ENCODE data around the gene SLC9C2. TPM values are rescaled to one million over a fixed set of nuclear protein-coding genes. Genes with fewer than 3 reads are reported as not detected.

SLC9C2 gene
- total and polyA plus RNA-seq, 2 experiments from 2014 or later, result not detected

- H4K20me1 ChIP-seq (ENCODE audit: insufficient read depth), result no peaks in the 10 kb centered on the region
- no peaks in the 10 kb centered on the region for H3K9me2 ChIP-seq (ENCODE audit: insufficient read depth)
- no peaks in the 10 kb centered on the region for H3K79me2 ChIP-seq (ENCODE audit: insufficient read depth)
- DNase-seq, result no peak
- no peak overlapping the region for H3K27ac ChIP-seq
- H3K9ac ChIP-seq, result no peak overlapping the region
- no peaks in the 10 kb centered on the region for H3K4me1 ChIP-seq (ENCODE audit: insufficient read depth)
- 50 to 52% methylated on average over 6 of the region's 6 CpGs for WGBS, 2 experiments (ENCODE audit: low coverage in 1 of 2, low lambda C conversion rate in 2 of 2, missing lambda C conversion rate in 2 of 2)
- in situ Hi-C loops (cut with MboI), result no loop called here
- no peaks in the 10 kb centered on the region for H3F3A ChIP-seq (ENCODE audit: insufficient read depth)
- no peak overlapping the region for H3K4me2 ChIP-seq (ENCODE audit: unreplicated experiment)
- H3K27me3 ChIP-seq (replicated peaks; ENCODE audit: insufficient read depth), result no peaks in the 10 kb centered on the region
- H3K36me3 ChIP-seq (ENCODE audit: low read depth), result no peaks in the 10 kb centered on the region
- peaks cover 7% of the 10 kb centered on the region for H3K9me3 ChIP-seq (ENCODE audit: low read depth)
- TF ChIP-seq EZH2 (IDR thresholded peaks at IDR 0.05; ENCODE audit: insufficient read depth, poor library complexity, severe bottlenecking) (no peak), EZH2phosphoT487 (IDR thresholded peaks at IDR 0.05; ENCODE audit: insufficient read depth, low read depth) (no peak)
- H2AFZ ChIP-seq, result no peak overlapping the region
- H3K4me3 ChIP-seq, result no peak overlapping the region
Observed at GRCh38 chr1:173562813-173563212, 40.1 kb downstream of the SLC9C2 start.

DNA sequence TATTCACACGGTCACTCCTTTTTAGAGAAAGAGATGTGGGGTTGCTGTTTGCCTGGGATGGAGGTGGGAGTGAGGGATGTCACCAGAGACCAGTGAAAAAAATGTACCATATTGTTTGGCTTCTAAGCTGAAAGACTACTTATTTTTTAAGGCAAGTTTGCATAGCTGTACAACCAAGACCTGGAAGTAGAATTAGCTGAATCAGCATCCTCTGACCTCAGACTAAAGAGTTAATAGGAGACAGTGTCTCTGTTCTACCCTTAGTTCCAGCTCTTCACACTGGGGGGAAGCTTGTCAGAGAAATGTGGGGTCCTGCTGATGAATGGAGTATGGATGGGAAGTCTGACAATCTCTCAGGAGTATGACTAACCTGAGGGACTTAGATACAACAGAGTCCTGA lies 41.6 kb downstream of the SLC9C2 start:
- WGBS, 2 experiments (ENCODE audit: low coverage in 1 of 2, low lambda C conversion rate in 2 of 2, missing lambda C conversion rate in 2 of 2), result 36% methylated on average over 1 of the region's 1 CpG
- H3K9me3 ChIP-seq (ENCODE audit: low read depth), result no peaks in the 10 kb centered on the region

GRCh38 chr1:173560285-173560880 lies 42.5 kb downstream of the SLC9C2 start:
- no peak for TF ChIP-seq EZH2phosphoT487 (IDR thresholded peaks at IDR 0.05; ENCODE audit: insufficient read depth, low read depth)
- TF ChIP-seq EZH2 (IDR thresholded peaks at IDR 0.05; ENCODE audit: insufficient read depth, poor library complexity, severe bottlenecking), result no peak
- H3K27me3 ChIP-seq (replicated peaks; ENCODE audit: insufficient read depth), result no peaks in the 10 kb centered on the region
- H3K9me3 ChIP-seq (ENCODE audit: low read depth), result no peaks in the 10 kb centered on the region
- no peaks in the 10 kb centered on the region for H3F3A ChIP-seq (ENCODE audit: insufficient read depth)
- no peak overlapping the region for H3K27ac ChIP-seq
- H3K4me3 ChIP-seq, result no peak overlapping the region
- WGBS, 2 experiments (ENCODE audit: low coverage in 1 of 2, low lambda C conversion rate in 2 of 2, missing lambda C conversion rate in 2 of 2), result 44 to 51% methylated on average over 3 of the region's 3 CpGs
- H3K79me2 ChIP-seq (ENCODE audit: insufficient read depth), result no peaks in the 10 kb centered on the region
- no peaks in the 10 kb centered on the region for H3K4me1 ChIP-seq (ENCODE audit: insufficient read depth)
- H3K9me2 ChIP-seq (ENCODE audit: insufficient read depth), result no peaks in the 10 kb centered on the region
- H3K4me2 ChIP-seq (ENCODE audit: unreplicated experiment), result no peak overlapping the region
- no peak overlapping the region for H2AFZ ChIP-seq
- in situ Hi-C loops (cut with MboI), result no loop called here
- no peaks in the 10 kb centered on the region for H4K20me1 ChIP-seq (ENCODE audit: insufficient read depth)
- DNase-seq, result no peak
- H3K36me3 ChIP-seq (ENCODE audit: low read depth), result no peaks in the 10 kb centered on the region
- no peak overlapping the region for H3K9ac ChIP-seq

More for the DNA sequence above, 41.6 kb downstream of the SLC9C2 start:
- no peak overlapping the region for H3K27ac ChIP-seq
- in situ Hi-C loops (cut with MboI), result no loop called here
- no peak overlapping the region for H3K9ac ChIP-seq
- no peaks in the 10 kb centered on the region for H3K36me3 ChIP-seq (ENCODE audit: low read depth)
- no peak for TF ChIP-seq EZH2phosphoT487 (IDR thresholded peaks at IDR 0.05; ENCODE audit: insufficient read depth, low read depth)
- TF ChIP-seq EZH2 (IDR thresholded peaks at IDR 0.05; ENCODE audit: insufficient read depth, poor library complexity, severe bottlenecking), result no peak
- H4K20me1 ChIP-seq (ENCODE audit: insufficient read depth), result no peaks in the 10 kb centered on the region
- H3K4me1 ChIP-seq (ENCODE audit: insufficient read depth), result no peaks in the 10 kb centered on the region
- H3K79me2 ChIP-seq (ENCODE audit: insufficient read depth), result no peaks in the 10 kb centered on the region
- H3K4me3 ChIP-seq, result no peak overlapping the region
- no peak overlapping the region for H3K4me2 ChIP-seq (ENCODE audit: unreplicated experiment)
- no peaks in the 10 kb centered on the region for H3F3A ChIP-seq (ENCODE audit: insufficient read depth)
- no peak overlapping the region for H2AFZ ChIP-seq
- no peak for DNase-seq
- no peaks in the 10 kb centered on the region for H3K27me3 ChIP-seq (replicated peaks; ENCODE audit: insufficient read depth)
- H3K9me2 ChIP-seq (ENCODE audit: insufficient read depth), result no peaks in the 10 kb centered on the region

- no peak overlapping the region for H3K4me2 ChIP-seq (ENCODE audit: unreplicated experiment)
- TF ChIP-seq EZH2phosphoT487 (IDR thresholded peaks at IDR 0.05; ENCODE audit: insufficient read depth, low read depth), result no peak
- no peak for TF ChIP-seq EZH2 (IDR thresholded peaks at IDR 0.05; ENCODE audit: insufficient read depth, poor library complexity, severe bottlenecking)
- H3K27ac ChIP-seq, result no peak overlapping the region
- no peak for DNase-seq
- H4K20me1 ChIP-seq (ENCODE audit: insufficient read depth), result no peaks in the 10 kb centered on the region
- H2AFZ ChIP-seq, result no peak overlapping the region
- no peaks in the 10 kb centered on the region for H3K9me2 ChIP-seq (ENCODE audit: insufficient read depth)
- H3F3A ChIP-seq (ENCODE audit: insufficient read depth), result no peaks in the 10 kb centered on the region
- in situ Hi-C loops (cut with MboI), result no loop called here
- H3K9me3 ChIP-seq (ENCODE audit: low read depth), result no peaks in the 10 kb centered on the region
- no peak overlapping the region for H3K4me3 ChIP-seq
- H3K27me3 ChIP-seq (replicated peaks; ENCODE audit: insufficient read depth), result no peaks in the 10 kb centered on the region
- H3K4me1 ChIP-seq (ENCODE audit: insufficient read depth), result no peaks in the 10 kb centered on the region
- no peaks in the 10 kb centered on the region for H3K79me2 ChIP-seq (ENCODE audit: insufficient read depth)
- H3K36me3 ChIP-seq (ENCODE audit: low read depth), result no peaks in the 10 kb centered on the region
- no peak overlapping the region for H3K9ac ChIP-seq
- WGBS, 2 experiments (ENCODE audit: low coverage in 1 of 2, low lambda C conversion rate in 2 of 2, missing lambda C conversion rate in 2 of 2), result 47% methylated on average over 5 of the region's 5 CpGs
Observed at GRCh38 chr1:173555651-173556305, 47.1 kb downstream of the SLC9C2 start.

All from GM23248 (cell line).